ENCODE data around the gene LUZP4.

LUZP4 gene

DNA sequence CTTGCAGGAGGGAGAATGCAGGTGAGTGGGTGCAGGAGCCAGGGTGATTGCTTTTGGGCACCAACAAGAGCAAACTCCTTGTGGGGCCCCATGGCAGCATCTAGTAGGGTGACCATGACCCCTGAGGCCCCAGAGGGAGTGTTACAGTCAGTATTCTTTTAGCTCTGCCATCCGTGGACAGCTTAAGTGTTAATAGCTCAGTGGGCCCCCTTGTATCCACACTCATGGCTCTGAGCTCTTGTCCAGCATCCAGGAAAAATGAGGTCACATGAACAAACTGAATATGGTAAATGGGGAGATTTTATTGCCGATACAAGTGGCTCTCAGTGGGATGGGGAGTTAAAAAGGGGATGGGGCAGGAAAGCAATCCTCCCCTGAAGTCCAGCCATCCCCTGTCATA is 28.4 kb upstream of the LUZP4 start:
- no peak overlapping the region for H3K27ac ChIP-seq (ENCODE audit: low read depth, low read length, poor library complexity, severe bottlenecking)
- H3K9me2 ChIP-seq (ENCODE audit: low read depth, low read length), result no peaks in the 10 kb centered on the region
- H3K4me2 ChIP-seq (ENCODE audit: low read length), result no peak overlapping the region
- H4K20me1 ChIP-seq (ENCODE audit: insufficient read depth, low read length), result no peaks in the 10 kb centered on the region
- no peak for TF ChIP-seq EZH2 (IDR thresholded peaks at IDR 0.05; ENCODE audit: borderline replicate concordance, low read length)
- no peak for TF ChIP-seq CTCF (IDR thresholded peaks at IDR 0.05; ENCODE audit: low read length)
- H3K79me2 ChIP-seq (ENCODE audit: insufficient read depth, low read length), result no peaks in the 10 kb centered on the region
- no peaks in the 10 kb centered on the region for H3K4me1 ChIP-seq (ENCODE audit: insufficient read depth, low read length, severe bottlenecking)
- H3K27me3 ChIP-seq (ENCODE audit: insufficient read depth, low read length), result no peaks in the 10 kb centered on the region
- no peaks in the 10 kb centered on the region for H3K9me3 ChIP-seq (ENCODE audit: low read length)
- H2AFZ ChIP-seq (ENCODE audit: low read length), result no peak overlapping the region
- H3K9ac ChIP-seq (ENCODE audit: low read length), result no peak overlapping the region
- H3K4me3 ChIP-seq (ENCODE audit: low read depth, low read length, poor library complexity, severe bottlenecking), result no peak overlapping the region
- no peaks in the 10 kb centered on the region for H3K36me3 ChIP-seq (ENCODE audit: insufficient read depth, low read length)
- no peaks in the 10 kb centered on the region for H3F3A ChIP-seq (ENCODE audit: insufficient read depth, low read length)

- Histone ChIP-seq H3F3A (ENCODE audit: insufficient read depth, low read length) (no peaks in the 10 kb centered on the region), H3K4me1 (ENCODE audit: insufficient read depth, low read length, severe bottlenecking) (no peaks in the 10 kb centered on the region), H3K9me2 (ENCODE audit: low read depth, low read length) (no peaks in the 10 kb centered on the region), H3K9me3 (ENCODE audit: low read length) (no peaks in the 10 kb centered on the region), H3K4me2 (ENCODE audit: low read length) (no peak overlapping the region), H3K9ac (ENCODE audit: low read length) (no peak overlapping the region), H3K27me3 (ENCODE audit: insufficient read depth, low read length) (no peaks in the 10 kb centered on the region), H4K20me1 (ENCODE audit: insufficient read depth, low read length) (no peaks in the 10 kb centered on the region), H3K79me2 (ENCODE audit: insufficient read depth, low read length) (no peaks in the 10 kb centered on the region), H3K36me3 (ENCODE audit: insufficient read depth, low read length) (no peaks in the 10 kb centered on the region), H2AFZ (ENCODE audit: low read length) (no peak overlapping the region), H3K27ac (ENCODE audit: low read depth, low read length, poor library complexity, severe bottlenecking) (no peak overlapping the region), H3K4me3 (ENCODE audit: low read depth, low read length, poor library complexity, severe bottlenecking) (no peak overlapping the region)
- no peak for TF ChIP-seq CTCF (IDR thresholded peaks at IDR 0.05; ENCODE audit: low read length)
- TF ChIP-seq EZH2 (IDR thresholded peaks at IDR 0.05; ENCODE audit: borderline replicate concordance, low read length), result no peak
Measured at GRCh38 chrX:115264009-115264408, 25.5 kb upstream of the LUZP4 start.

- H3K27ac ChIP-seq (ENCODE audit: low read depth, low read length, poor library complexity, severe bottlenecking), result no peak overlapping the region
- TF ChIP-seq CTCF (IDR thresholded peaks at IDR 0.05; ENCODE audit: low read length) (no peak), EZH2 (IDR thresholded peaks at IDR 0.05; ENCODE audit: borderline replicate concordance, low read length) (no peak)
- H3K9me3 ChIP-seq (ENCODE audit: low read length), result no peaks in the 10 kb centered on the region
- no peaks in the 10 kb centered on the region for H3K36me3 ChIP-seq (ENCODE audit: insufficient read depth, low read length)
- no peaks in the 10 kb centered on the region for H3K9me2 ChIP-seq (ENCODE audit: low read depth, low read length)
- H3K27me3 ChIP-seq (ENCODE audit: insufficient read depth, low read length), result no peaks in the 10 kb centered on the region
- no peaks in the 10 kb centered on the region for H3F3A ChIP-seq (ENCODE audit: insufficient read depth, low read length)
- no peak overlapping the region for H2AFZ ChIP-seq (ENCODE audit: low read length)
- H3K4me1 ChIP-seq (ENCODE audit: insufficient read depth, low read length, severe bottlenecking), result no peaks in the 10 kb centered on the region
- H3K79me2 ChIP-seq (ENCODE audit: insufficient read depth, low read length), result no peaks in the 10 kb centered on the region
- H3K4me2 ChIP-seq (ENCODE audit: low read length), result no peak overlapping the region
- H3K4me3 ChIP-seq (ENCODE audit: low read depth, low read length, poor library complexity, severe bottlenecking), result no peak overlapping the region
- no peak overlapping the region for H3K9ac ChIP-seq (ENCODE audit: low read length)
- H4K20me1 ChIP-seq (ENCODE audit: insufficient read depth, low read length), result no peaks in the 10 kb centered on the region
Measured at GRCh38 chrX:115266300-115266699, 23.2 kb upstream of the LUZP4 start.

Measured in OCI-LY1 (cell line).